GM18505 (cell line): ENCODE results near the gene SORBS2.

ENCODE experiments used
- ATAC-seq: cut with Tn5 transposase; IDR thresholded peaks from one replicate; pipeline ENCODE4 v1.9.1; 2021; ENCODE audit not compliant: unreplicated experiment
- POLR2A ChIP-seq: IDR thresholded peaks from 4 replicates; pipeline ENCODE4 v1.6.1; 2011; ENCODE audit warnings: borderline replicate concordance; ENCODE audit not compliant: insufficient read depth, insufficient read length; ENCODE audit errors: extremely low read depth

SORBS2 gene

GRCh38 chr4:185657699-185658098, 154.3 kb downstream of the SORBS2 start:
- no peak for TF ChIP-seq POLR2A
- ATAC-seq, result no peak

GRCh38 chr4:185657183-185657582, 154.8 kb downstream of the SORBS2 start:
- no peak for TF ChIP-seq POLR2A
- ATAC-seq, result no peak

- ATAC-seq, result no peak
Observed at GRCh38 chr4:185656467-185656931, 155.5 kb downstream of the SORBS2 start.

GRCh38 chr4:185654965-185655554, 156.9 kb downstream of the SORBS2 start:
- no peak for ATAC-seq

More at GRCh38 chr4:185656467-185656931, 155.5 kb downstream of the SORBS2 start:
- TF ChIP-seq POLR2A, result no peak

GRCh38 chr4:185654311-185654710, 157.7 kb downstream of the SORBS2 start:
- TF ChIP-seq POLR2A, result no peak
- no peak for ATAC-seq

More at GRCh38 chr4:185654965-185655554, 156.9 kb downstream of the SORBS2 start:
- no peak for TF ChIP-seq POLR2A

GRCh38 chr4:185651851-185652250, 160.1 kb downstream of the SORBS2 start:
- ATAC-seq, result no peak
- no peak for TF ChIP-seq POLR2A

GRCh38 chr4:185651137-185651677, 160.8 kb downstream of the SORBS2 start:
- no peak for TF ChIP-seq POLR2A
- ATAC-seq, result no peak

- no peak for TF ChIP-seq POLR2A
- no peak for ATAC-seq
Observed at GRCh38 chr4:185648631-185649030, 163.4 kb downstream of the SORBS2 start.

- TF ChIP-seq POLR2A, result no peak
Observed at GRCh38 chr4:185645403-185645802, 166.6 kb downstream of the SORBS2 start.

GRCh38 chr4:185644408-185644807, 167.6 kb downstream of the SORBS2 start:
- TF ChIP-seq POLR2A, result no peak
- ATAC-seq, result no peak

More at GRCh38 chr4:185645403-185645802, 166.6 kb downstream of the SORBS2 start:
- ATAC-seq, result no peak

GRCh38 chr4:185642907-185643306, 169.1 kb downstream of the SORBS2 start:
- TF ChIP-seq POLR2A, result no peak
- no peak for ATAC-seq

GRCh38 chr4:185640811-185641675, 171.0 kb downstream of the SORBS2 start:
- ATAC-seq, result no peak
- no peak for TF ChIP-seq POLR2A

- no peak for ATAC-seq
- TF ChIP-seq POLR2A, result no peak
Observed at GRCh38 chr4:185638548-185639301, 173.3 kb downstream of the SORBS2 start.
